OCI-LY3 (cell line): Measurements from ENCODE around the gene CACNA2D3.

Experiments
- EZH2phosphoT487 ChIP-seq: fragments of 200-600 bp; shearing (Covaris generic); IDR thresholded peaks from 2 replicates; pipeline ENCODE4 v1.6.1; 2018; ENCODE audit warnings: antibody characterized with exemption, mixed run types, low read depth
- TF ChIP-seq, protein P1 (sequence below): fragments of 200-600, 300-600 bp; sonication (generic); IDR thresholded peaks from 2 replicates; pipeline ENCODE4 v1.5.1; 2014; ENCODE audit warnings: antibody characterized with exemption, low read length, low read depth

- TF ChIP-seq, protein P1, sequence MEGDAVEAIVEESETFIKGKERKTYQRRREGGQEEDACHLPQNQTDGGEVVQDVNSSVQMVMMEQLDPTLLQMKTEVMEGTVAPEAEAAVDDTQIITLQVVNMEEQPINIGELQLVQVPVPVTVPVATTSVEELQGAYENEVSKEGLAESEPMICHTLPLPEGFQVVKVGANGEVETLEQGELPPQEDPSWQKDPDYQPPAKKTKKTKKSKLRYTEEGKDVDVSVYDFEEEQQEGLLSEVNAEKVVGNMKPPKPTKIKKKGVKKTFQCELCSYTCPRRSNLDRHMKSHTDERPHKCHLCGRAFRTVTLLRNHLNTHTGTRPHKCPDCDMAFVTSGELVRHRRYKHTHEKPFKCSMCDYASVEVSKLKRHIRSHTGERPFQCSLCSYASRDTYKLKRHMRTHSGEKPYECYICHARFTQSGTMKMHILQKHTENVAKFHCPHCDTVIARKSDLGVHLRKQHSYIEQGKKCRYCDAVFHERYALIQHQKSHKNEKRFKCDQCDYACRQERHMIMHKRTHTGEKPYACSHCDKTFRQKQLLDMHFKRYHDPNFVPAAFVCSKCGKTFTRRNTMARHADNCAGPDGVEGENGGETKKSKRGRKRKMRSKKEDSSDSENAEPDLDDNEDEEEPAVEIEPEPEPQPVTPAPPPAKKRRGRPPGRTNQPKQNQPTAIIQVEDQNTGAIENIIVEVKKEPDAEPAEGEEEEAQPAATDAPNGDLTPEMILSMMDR: no peak
- TF ChIP-seq EZH2phosphoT487: no peak
These were observed 885.6 kb downstream of the CACNA2D3 start for GRCh38 chr3:55007971-55008370.
